Sigmoid colon (tissue), 7 donors: Measurements from ENCODE around the gene IL36RN. TPM values are rescaled to one million over a fixed set of nuclear protein-coding genes. Genes with fewer than 3 reads are reported as not detected.

ENCODE experiments used
- DNase-seq: peaks from one replicate; pipeline ENCODE4 v3.0.0-alpha.2; 2019
- H3K27ac ChIP-seq, 4 donors: fragments of 200-600 bp; sonication (generic); one replicate each; pipeline ENCODE4 v1.5.1; 2016 to 2019; ENCODE audit warnings: mild to moderate bottlenecking in 1 of 4
- H3K27me3 ChIP-seq, 3 donors: fragments of 200-600 bp; sonication (generic); one replicate each; pipeline ENCODE4 v1.5.1; 2019; ENCODE audit warnings: mild to moderate bottlenecking in 1 of 3
- H3K36me3 ChIP-seq, 4 donors: fragments of 200-600 bp; sonication (generic); one replicate each; pipeline ENCODE4 v1.5.1; 2016 to 2019
- H3K4me1 ChIP-seq, 4 donors: fragments of 200-600 bp; sonication (generic); one replicate each; pipeline ENCODE4 v1.5.1; 2017 to 2019
- H3K4me3 ChIP-seq, 4 donors: fragments of 200-600 bp; sonication (generic); one replicate each; pipeline ENCODE4 v1.5.1; 2017 to 2019; ENCODE audit warnings: mild to moderate bottlenecking in 2 of 4, moderate library complexity in 1 of 4
- H3K9me3 ChIP-seq, 4 donors: fragments of 200-600 bp in 3 of 4; sonication (generic) in 3 of 4; one replicate each; pipeline versions ENCODE4 v1.5.1 to v1.6.1; 2013 to 2019
- EP300 ChIP-seq, 4 donors: sonication (generic); formaldehyde crosslinking; IDR thresholded peaks; one replicate each; pipeline ENCODE4 v1.6.1; 2017; ENCODE audit warnings: antibody characterized with exemption in 4 of 4
- POLR2A ChIP-seq, 2 donors: fragments of 450-650 bp; IDR thresholded peaks; one replicate each; pipeline ENCODE4 v1.6.1; 2016; ENCODE audit warnings: antibody characterized with exemption in 2 of 2, mild to moderate bottlenecking in 2 of 2, moderate library complexity in 2 of 2
- POLR2AphosphoS5 ChIP-seq, 4 donors: sonication (generic); formaldehyde crosslinking; IDR thresholded peaks; one replicate each; pipeline ENCODE4 v1.6.1; 2017; ENCODE audit warnings: antibody characterized with exemption in 4 of 4
- WGBS, 2 donors: extraction: QIAGEN DNeasy Blood & Tissue Kit; methylation state at CpG; one replicate each; pipeline ENCODE4 v1.1.7; 2013; 5-methylcytosine and 5-hydroxymethylcytosine counted together
- intact Hi-C: fragments of 100-400 bp; cut with DNase I; formaldehyde crosslinking; loops from one replicate; pipeline ENCODE4 v1.15.1; 2023
- polyA plus RNA-seq, 3 donors: library from polyadenylated mRNA; stranded (reverse); fragments of 200-250 nt; gene quantifications; one replicate each; pipeline ENCODE4 v1.2.3, GENCODE V29; 2013
- total RNA-seq, 4 donors: library from RNA; depleted of rRNA; stranded (reverse); fragments of >200 nt; gene quantifications; one replicate each; pipeline ENCODE4 v1.1.0, GENCODE V29; 2016
- TF ChIP-seq, protein P1 (sequence below), 4 experiments: fragments of 450-650 bp in 3 of 4; fragments of 200-600 bp in 1 of 4; IDR thresholded peaks; one replicate each; pipeline ENCODE4 v1.5.1; 2016 to 2019; ENCODE audit warnings: antibody characterized with exemption in 4 of 4, mild to moderate bottlenecking in 3 of 4, moderate library complexity in 2 of 4
- donor health status: healthy with polysubstance abuse.
- donor health status: Bipolar disorder and iron deficiency.
- donor health status: healthy.

Gene IL36RN
- total and polyA plus RNA-seq, 7 donors = 0.03 TPM; not detected in 6

DNA sequence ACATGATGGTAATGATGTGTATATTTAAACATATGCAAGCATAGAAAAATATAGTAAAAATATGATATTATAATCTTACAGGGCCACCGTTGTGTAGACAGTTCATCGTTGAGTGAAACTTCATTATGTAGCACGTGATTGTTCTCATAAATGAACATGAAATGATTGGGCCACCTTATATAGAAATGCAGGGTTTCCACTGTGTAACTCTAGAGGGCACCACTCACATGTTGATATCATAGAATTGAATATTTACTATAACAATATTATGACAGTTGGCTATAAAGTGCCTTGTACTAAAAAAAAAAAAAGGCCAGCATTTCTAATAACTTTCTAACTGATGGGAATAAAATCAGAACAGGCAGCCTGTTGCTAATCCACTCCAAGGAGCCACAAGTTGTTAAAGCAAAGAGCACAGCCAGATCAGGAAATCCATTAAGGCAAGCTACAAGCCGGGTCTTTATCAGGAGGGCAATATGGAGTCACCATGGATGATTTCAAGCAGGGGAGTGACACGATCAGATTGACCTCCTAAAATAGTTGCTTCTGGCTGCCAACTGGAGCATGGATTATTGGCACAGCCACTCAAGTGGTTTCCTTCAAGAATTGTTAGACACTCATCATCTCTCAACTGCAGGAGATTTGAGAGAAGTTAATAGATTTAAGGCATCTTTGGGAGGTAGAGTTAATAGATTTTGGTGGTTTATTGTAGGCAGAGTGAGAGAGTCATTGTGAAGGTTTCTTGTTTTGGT, 25.4 kb downstream of the IL36RN start:
- Histone ChIP-seq H3K9me3 (no peaks in the 10 kb centered on the region), H3K27me3 (no peaks in the 10 kb centered on the region), H3K4me3 (no peak overlapping the region), H3K4me1 (no peaks in the 10 kb centered on the region), H3K36me3 (no peaks in the 10 kb centered on the region), H3K27ac (no peak overlapping the region)
- intact Hi-C loops = no loop called here
- 27 to 44% methylated on average over 5 of the region's 5 CpGs for WGBS, 2 donors
- TF ChIP-seq POLR2A (IDR thresholded peaks at IDR 0.05) (no peak), EP300 (IDR thresholded peaks at IDR 0.05) (no peak), POLR2AphosphoS5 (IDR thresholded peaks at IDR 0.05) (no peak)
- TF ChIP-seq, protein P1, sequence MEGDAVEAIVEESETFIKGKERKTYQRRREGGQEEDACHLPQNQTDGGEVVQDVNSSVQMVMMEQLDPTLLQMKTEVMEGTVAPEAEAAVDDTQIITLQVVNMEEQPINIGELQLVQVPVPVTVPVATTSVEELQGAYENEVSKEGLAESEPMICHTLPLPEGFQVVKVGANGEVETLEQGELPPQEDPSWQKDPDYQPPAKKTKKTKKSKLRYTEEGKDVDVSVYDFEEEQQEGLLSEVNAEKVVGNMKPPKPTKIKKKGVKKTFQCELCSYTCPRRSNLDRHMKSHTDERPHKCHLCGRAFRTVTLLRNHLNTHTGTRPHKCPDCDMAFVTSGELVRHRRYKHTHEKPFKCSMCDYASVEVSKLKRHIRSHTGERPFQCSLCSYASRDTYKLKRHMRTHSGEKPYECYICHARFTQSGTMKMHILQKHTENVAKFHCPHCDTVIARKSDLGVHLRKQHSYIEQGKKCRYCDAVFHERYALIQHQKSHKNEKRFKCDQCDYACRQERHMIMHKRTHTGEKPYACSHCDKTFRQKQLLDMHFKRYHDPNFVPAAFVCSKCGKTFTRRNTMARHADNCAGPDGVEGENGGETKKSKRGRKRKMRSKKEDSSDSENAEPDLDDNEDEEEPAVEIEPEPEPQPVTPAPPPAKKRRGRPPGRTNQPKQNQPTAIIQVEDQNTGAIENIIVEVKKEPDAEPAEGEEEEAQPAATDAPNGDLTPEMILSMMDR (IDR thresholded peaks at IDR 0.05) = no peak
- no peak for DNase-seq

DNA sequence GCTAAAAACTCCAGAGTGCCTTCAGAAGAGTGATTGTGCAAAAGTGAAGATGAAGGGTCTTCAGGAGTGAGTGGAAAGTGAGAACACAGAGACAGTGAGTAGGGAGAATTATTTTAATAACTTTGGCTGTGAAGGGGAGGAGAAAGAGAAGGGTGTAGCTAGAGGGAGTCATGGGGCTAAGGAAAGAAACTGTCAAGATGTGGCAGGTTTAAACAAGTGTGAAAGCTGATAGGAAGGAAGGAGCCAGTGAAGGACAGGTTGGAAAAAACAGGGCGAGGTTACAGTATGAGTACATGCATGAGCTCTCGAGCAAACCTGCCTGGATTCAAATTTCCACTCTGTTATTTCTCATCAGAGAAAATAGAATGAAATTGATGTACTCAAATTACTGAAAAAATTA, 26.5 kb downstream of the IL36RN start:
- H3K36me3 ChIP-seq = no peaks in the 10 kb centered on the region
- H3K4me1 ChIP-seq = no peaks in the 10 kb centered on the region
- TF ChIP-seq POLR2AphosphoS5 (IDR thresholded peaks at IDR 0.05) (no peak), POLR2A (IDR thresholded peaks at IDR 0.05) (no peak), EP300 (IDR thresholded peaks at IDR 0.05) (no peak)
- TF ChIP-seq, protein P1 (IDR thresholded peaks at IDR 0.05) = no peak
- H3K4me3 ChIP-seq = no peak overlapping the region
- H3K27ac ChIP-seq = no peak overlapping the region
- no peaks in the 10 kb centered on the region for H3K9me3 ChIP-seq
- 62 to 77% methylated on average over 2 of the region's 2 CpGs for WGBS, 2 donors
- DNase-seq = no peak
- intact Hi-C loops = no loop called here
- H3K27me3 ChIP-seq = no peaks in the 10 kb centered on the region

DNA sequence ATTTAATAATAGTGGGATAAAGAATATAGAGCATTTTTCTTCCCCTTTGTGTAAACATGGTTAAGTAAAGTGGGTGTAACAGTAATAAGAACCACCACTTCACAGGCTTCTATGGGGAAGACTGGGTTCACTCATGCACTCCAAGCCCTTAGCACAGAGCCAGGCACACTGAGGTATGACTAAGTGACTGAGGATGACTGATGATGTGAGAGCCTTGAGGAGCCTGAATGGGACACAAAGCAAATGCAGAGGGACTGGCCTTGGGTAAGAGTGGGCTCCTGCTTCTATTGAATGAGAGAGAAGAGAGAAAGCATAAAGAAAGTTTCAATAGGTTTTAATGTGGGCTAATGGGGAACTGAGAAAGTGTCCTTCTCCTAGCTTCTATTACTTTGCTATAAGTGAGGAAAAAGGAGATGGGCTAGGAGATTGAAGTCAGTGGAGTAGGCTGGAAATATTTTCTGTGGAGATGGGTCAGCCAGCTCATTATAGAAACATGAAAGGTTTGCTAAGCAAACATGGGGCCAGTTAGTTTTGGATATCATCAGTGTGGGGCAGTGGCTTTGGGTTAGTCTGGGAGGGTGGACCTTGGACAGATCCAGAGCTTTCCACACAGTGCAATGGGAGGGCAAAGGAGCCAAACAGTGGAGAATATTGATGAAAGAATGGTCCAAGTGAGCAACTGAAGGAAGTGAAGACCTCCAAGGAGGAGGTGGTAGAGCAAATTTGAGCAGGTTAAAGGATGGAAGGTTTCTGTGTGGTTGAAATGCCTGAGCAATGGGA, 29.4 kb downstream of the IL36RN start:
- no peaks in the 10 kb centered on the region for H3K9me3 ChIP-seq
- intact Hi-C loops = no loop called here
- no peak overlapping the region for H3K27ac ChIP-seq
- H3K27me3 ChIP-seq = no peaks in the 10 kb centered on the region
- H3K4me3 ChIP-seq = no peak overlapping the region
- no peaks in the 10 kb centered on the region for H3K36me3 ChIP-seq
- DNase-seq = no peak
- TF ChIP-seq, protein P1 (IDR thresholded peaks at IDR 0.05) = no peak
- no peak for TF ChIP-seq EP300 (IDR thresholded peaks at IDR 0.05)
- TF ChIP-seq POLR2A (IDR thresholded peaks at IDR 0.05) = no peak
- TF ChIP-seq POLR2AphosphoS5 (IDR thresholded peaks at IDR 0.05) = no peak
- H3K4me1 ChIP-seq = no peaks in the 10 kb centered on the region

DNA sequence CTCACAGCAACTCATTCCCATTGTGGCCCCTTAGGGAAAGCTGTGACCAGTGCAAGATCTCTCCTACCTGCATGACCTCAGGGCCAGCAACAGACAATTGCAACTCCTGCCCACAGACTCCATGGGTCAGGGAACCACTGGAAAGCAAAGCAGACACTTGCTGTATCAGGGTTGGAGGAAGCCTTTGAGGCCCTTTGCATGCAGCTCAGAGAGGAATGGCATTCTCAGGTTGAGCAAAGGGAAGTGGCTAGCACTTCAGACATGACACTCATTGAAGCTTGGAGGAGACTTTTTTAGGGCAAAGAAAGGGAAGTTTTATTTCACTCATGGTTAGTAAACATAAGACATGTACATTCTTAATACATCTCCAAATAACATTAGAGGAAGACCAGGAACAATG, 30.9 kb downstream of the IL36RN start:
- H3K9me3 ChIP-seq = no peaks in the 10 kb centered on the region
- DNase-seq = no peak
- no peaks in the 10 kb centered on the region for H3K27me3 ChIP-seq
- TF ChIP-seq EP300 (IDR thresholded peaks at IDR 0.05) = no peak
- TF ChIP-seq POLR2AphosphoS5 (IDR thresholded peaks at IDR 0.05) = no peak
- no peak for TF ChIP-seq POLR2A (IDR thresholded peaks at IDR 0.05)
- TF ChIP-seq, protein P1 (IDR thresholded peaks at IDR 0.05) = no peak
- H3K4me1 ChIP-seq = no peaks in the 10 kb centered on the region
- no peaks in the 10 kb centered on the region for H3K36me3 ChIP-seq
- intact Hi-C loops = no loop called here
- no peak overlapping the region for H3K4me3 ChIP-seq
- H3K27ac ChIP-seq = no peak overlapping the region
